Measurements from ENCODE around the gene RBM20.
A peak's percentile ranks its signal among the peaks of the same experiment; 100 is the strongest.

The RBM20 gene

GRCh38 chr10:110625356-110625894, 18.7 kb upstream of the RBM20 start:
- no peaks in the 10 kb centered on the region for H4K20me1 ChIP-seq
- no peaks in the 10 kb centered on the region for H3K9me3 ChIP-seq
- no peak for TF ChIP-seq Cebpa-rat (IDR thresholded peaks at IDR 0.05)
- no peak overlapping the region for H3K9ac ChIP-seq
- H3K27me3 ChIP-seq = no peaks in the 10 kb centered on the region
- H3K4me1 ChIP-seq = no peaks in the 10 kb centered on the region
- no peak overlapping the region for H3K4me3 ChIP-seq
- no peak overlapping the region for H3K27ac ChIP-seq
- no peak overlapping the region for H3K4me2 ChIP-seq
- H3K36me3 ChIP-seq = no peaks in the 10 kb centered on the region

- Histone ChIP-seq H3K27ac (no peak overlapping the region), H3K4me3 (no peak overlapping the region), H3K4me2 (no peak overlapping the region), H3K36me3 (no peaks in the 10 kb centered on the region), H3K9me3 (no peaks in the 10 kb centered on the region), H3K27me3 (no peaks in the 10 kb centered on the region), H3K9ac (no peak overlapping the region), H3K4me1 (no peaks in the 10 kb centered on the region), H4K20me1 (no peaks in the 10 kb centered on the region)
- TF ChIP-seq Cebpa-rat (IDR thresholded peaks at IDR 0.05) = no peak
Observed at GRCh38 chr10:110625951-110626855, 17.9 kb upstream of the RBM20 start.

GRCh38 chr10:110628161-110628560, 16.0 kb upstream of the RBM20 start:
- H4K20me1 ChIP-seq = no peaks in the 10 kb centered on the region
- no peaks in the 10 kb centered on the region for H3K36me3 ChIP-seq
- no peak overlapping the region for H3K4me2 ChIP-seq
- H3K9me3 ChIP-seq = no peaks in the 10 kb centered on the region
- no peaks in the 10 kb centered on the region for H3K4me1 ChIP-seq
- no peak overlapping the region for H3K27ac ChIP-seq
- H3K4me3 ChIP-seq = no peak overlapping the region
- H3K9ac ChIP-seq = no peak overlapping the region
- no peak for TF ChIP-seq Cebpa-rat (IDR thresholded peaks at IDR 0.05)
- H3K27me3 ChIP-seq = no peaks in the 10 kb centered on the region

GRCh38 chr10:110629680-110630191, 14.4 kb upstream of the RBM20 start:
- no peaks in the 10 kb centered on the region for H3K9me3 ChIP-seq
- no peak for TF ChIP-seq Cebpa-rat (IDR thresholded peaks at IDR 0.05)
- no peak overlapping the region for H3K4me3 ChIP-seq
- no peak overlapping the region for H3K9ac ChIP-seq
- H3K4me2 ChIP-seq = no peak overlapping the region
- H3K36me3 ChIP-seq = no peaks in the 10 kb centered on the region
- no peak overlapping the region for H3K27ac ChIP-seq
- no peaks in the 10 kb centered on the region for H3K27me3 ChIP-seq
- no peaks in the 10 kb centered on the region for H4K20me1 ChIP-seq
- H3K4me1 ChIP-seq = peaks cover 4% of the 10 kb centered on the region

GRCh38 chr10:110631934-110632333, 12.2 kb upstream of the RBM20 start:
- Histone ChIP-seq H3K36me3 (no peaks in the 10 kb centered on the region), H3K4me1 (peaks cover 13% of the 10 kb centered on the region), H3K27me3 (no peaks in the 10 kb centered on the region), H3K4me3 (no peak overlapping the region), H3K4me2 (no peak overlapping the region), H3K27ac (no peak overlapping the region), H3K9ac (no peak overlapping the region), H3K9me3 (no peaks in the 10 kb centered on the region), H4K20me1 (no peaks in the 10 kb centered on the region)
- no peak for TF ChIP-seq Cebpa-rat (IDR thresholded peaks at IDR 0.05)

DNA sequence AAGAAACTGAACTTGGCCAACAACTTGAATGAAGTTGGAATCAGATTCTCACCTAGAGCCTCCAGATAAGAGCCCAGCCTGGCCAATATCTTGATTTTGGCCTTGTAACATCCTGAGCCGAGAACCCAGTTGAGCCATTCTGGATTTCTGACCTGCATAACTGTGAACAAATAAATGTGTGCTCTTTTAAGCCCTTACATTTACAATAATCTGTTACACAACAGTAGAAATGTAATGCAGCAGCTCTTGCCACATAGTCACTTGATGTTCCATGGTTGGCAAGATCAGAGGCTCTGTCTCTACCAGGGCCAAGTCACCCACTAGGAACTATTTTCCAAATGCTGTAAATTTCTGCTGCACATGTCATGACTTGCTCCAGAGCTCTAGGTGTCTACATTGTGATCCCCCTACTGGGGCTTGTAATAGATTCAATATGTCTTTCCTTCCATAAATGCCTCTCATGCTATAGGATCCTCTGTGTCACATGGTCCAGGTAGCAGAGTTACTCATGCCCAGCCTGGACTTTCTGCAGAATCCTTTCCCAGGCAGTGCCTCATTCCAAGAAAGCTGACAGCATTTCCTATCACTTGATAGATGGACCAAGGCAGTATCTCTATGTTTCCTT, 11.4 kb upstream of the RBM20 start:
- Histone ChIP-seq H3K9me3 (no peaks in the 10 kb centered on the region), H3K36me3 (no peaks in the 10 kb centered on the region), H3K27me3 (no peaks in the 10 kb centered on the region), H3K9ac (no peak overlapping the region), H3K4me2 (no peak overlapping the region), H3K27ac (no peak overlapping the region), H3K4me1 (peaks cover 13% of the 10 kb centered on the region), H4K20me1 (no peaks in the 10 kb centered on the region), H3K4me3 (no peak overlapping the region)
- no peak for TF ChIP-seq Cebpa-rat (IDR thresholded peaks at IDR 0.05)

DNA sequence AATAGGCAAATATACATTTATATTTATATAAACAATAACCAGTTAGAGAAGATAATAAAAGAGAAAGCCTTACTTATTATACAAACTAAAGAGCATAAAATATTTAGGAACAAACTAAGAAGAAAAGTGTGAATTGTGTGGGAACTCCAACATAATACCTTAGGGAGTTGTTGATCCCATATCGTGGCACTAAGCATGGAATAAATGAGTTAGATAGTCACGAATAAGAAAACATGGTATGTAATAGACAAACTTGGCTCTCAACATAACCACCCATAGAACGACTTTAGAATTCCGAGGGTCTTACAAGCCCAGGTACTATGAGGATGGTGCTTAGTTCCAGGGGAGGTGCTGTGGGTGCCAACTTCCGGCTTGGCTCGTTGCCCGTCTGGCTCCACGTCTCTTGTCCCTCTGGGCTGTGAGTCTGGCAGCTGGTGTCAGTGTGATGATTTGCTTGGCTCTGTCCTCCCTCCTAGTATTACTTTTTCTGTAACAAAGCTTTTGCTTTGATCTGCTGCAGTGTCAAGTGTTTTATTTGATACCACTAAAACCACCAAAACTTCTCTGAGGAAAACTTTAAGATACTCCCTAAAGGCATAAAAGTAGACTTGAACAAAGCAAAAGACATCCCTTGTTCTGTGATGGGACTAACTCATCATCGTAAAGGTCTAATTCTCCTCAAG, 9.5 kb upstream of the RBM20 start:
- peaks cover 13% of the 10 kb centered on the region for H3K4me1 ChIP-seq
- H3K9me3 ChIP-seq = no peaks in the 10 kb centered on the region
- no peaks in the 10 kb centered on the region for H3K36me3 ChIP-seq
- peak overlapping the region; percentile 65 for H3K4me2 ChIP-seq
- no peak for TF ChIP-seq Cebpa-rat (IDR thresholded peaks at IDR 0.05)
- no peaks in the 10 kb centered on the region for H3K27me3 ChIP-seq
- H3K9ac ChIP-seq = no peak overlapping the region
- H4K20me1 ChIP-seq = no peaks in the 10 kb centered on the region
- H3K4me3 ChIP-seq = no peak overlapping the region
- no peak overlapping the region for H3K27ac ChIP-seq

DNA sequence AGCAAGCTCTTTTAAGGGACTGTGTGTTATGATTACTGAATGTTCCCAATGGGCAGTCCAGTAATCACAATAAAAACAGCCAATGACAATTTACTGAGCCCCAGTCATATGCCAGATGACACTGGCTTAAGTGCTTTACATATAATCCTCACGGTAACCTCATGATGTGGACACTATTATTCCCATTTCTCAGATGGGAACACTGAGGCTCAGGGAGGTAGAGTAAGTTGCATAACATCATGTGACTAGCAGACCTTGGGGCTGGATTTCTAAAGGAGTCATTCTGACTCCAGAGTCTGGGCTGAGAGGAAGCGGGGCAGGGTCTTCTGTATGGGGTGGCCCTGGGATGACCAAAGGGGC, 7.6 kb upstream of the RBM20 start:
- no peak overlapping the region for H3K4me2 ChIP-seq
- H3K36me3 ChIP-seq = no peaks in the 10 kb centered on the region
- no peak for TF ChIP-seq Cebpa-rat (IDR thresholded peaks at IDR 0.05)
- H3K9ac ChIP-seq = no peak overlapping the region
- peaks cover 13% of the 10 kb centered on the region for H3K4me1 ChIP-seq
- H3K27ac ChIP-seq = no peak overlapping the region
- H3K4me3 ChIP-seq = no peak overlapping the region
- no peaks in the 10 kb centered on the region for H3K9me3 ChIP-seq
- H4K20me1 ChIP-seq = no peaks in the 10 kb centered on the region
- H3K27me3 ChIP-seq = peaks cover 12% of the 10 kb centered on the region

DNA sequence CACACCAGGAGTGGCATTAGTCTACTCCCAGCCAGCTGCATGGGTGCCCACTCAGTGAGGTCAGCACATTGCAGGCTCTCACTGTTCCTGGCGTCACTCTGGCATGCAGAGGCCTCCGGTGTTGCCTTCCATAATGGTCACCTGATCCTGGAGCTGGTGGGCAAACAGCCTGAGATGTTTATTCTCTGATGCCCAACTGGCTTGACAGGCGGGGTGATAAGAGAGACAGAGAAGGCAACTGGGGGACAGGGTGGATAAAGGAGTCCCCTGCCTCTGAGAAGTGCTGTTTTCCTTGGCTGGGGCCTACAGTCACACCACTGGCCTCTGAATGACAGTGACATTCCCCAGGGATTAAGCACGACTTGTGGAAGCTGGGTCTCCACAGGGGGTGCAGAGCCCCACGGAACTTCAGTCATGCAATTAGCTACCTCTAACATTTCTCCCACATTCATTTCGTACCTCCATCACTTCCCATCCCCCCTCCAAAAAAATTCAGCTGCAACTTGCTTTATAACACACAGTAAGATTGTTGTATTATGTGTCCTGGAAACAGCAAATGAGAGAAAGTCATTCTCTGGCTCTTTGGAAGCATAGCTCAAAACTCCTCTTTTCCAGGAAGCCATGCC, 7.1 kb upstream of the RBM20 start:
- Histone ChIP-seq H3K27ac (no peak overlapping the region), H3K4me2 (no peak overlapping the region), H3K27me3 (peaks cover 17% of the 10 kb centered on the region), H3K4me1 (peaks cover 13% of the 10 kb centered on the region), H3K9me3 (no peaks in the 10 kb centered on the region), H4K20me1 (peaks cover 2% of the 10 kb centered on the region; the same call in 1 of the 2 replicates), H3K9ac (no peak overlapping the region), H3K36me3 (no peaks in the 10 kb centered on the region), H3K4me3 (no peak overlapping the region)
- no peak for TF ChIP-seq Cebpa-rat (IDR thresholded peaks at IDR 0.05)
